Measurements from ENCODE around the gene CERT1.

CERT1 gene

GRCh38 chr5:75381456-75381855 is 130.0 kb downstream of the CERT1 start:
- no peak for DNase-seq

DNA sequence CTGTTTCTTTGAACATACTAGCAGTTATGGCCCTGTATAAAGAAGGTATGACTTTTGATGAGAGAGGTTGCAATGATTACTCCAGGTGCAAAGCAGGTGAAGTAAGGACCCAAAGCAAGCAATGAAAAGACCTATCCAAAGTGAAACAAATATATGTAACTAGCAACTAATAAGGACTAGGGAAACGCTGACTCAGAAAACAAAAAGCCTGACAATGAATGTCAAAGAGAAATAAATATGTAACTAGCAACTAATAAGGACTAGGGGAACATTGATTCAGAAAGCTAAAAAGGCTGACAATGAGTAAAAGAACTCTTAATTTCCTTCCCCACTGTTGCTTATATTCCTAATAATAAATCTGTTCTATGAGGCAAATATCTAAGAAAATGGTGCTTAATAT is 131.3 kb downstream of the CERT1 start:
- no peak for DNase-seq

DNA sequence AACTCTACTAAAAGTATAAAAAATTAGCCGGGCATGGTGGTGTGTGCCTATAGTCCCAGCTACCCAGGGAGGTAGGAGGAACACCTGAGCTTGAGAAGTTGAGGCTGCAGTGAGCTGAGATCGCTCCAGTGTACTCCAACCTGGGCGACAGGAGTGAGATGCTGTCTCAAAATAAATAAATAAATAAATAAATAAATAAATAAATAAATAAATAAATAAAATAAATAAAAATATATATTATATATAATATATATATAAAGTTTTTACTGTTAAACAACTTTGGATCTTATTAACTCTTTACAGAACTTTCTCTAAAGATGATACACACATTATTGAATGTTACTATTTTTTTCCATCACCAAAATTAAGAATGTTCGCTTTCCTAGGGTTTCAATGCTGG is 136.0 kb downstream of the CERT1 start:
- DNase-seq: no peak

GRCh38 chr5:75374394-75374814 is 137.0 kb downstream of the CERT1 start:
- DNase-seq: no peak

- DNase-seq: no peak
Measured at GRCh38 chr5:75373862-75374261, 137.6 kb downstream of the CERT1 start.

- no peak for DNase-seq
Measured at GRCh38 chr5:75368391-75368790, 143.0 kb downstream of the CERT1 start.

- DNase-seq: no peak
Measured at GRCh38 chr5:75367401-75367800, 144.0 kb downstream of the CERT1 start.

GRCh38 chr5:75366787-75367186 is 144.6 kb downstream of the CERT1 start:
- no peak for DNase-seq

DNA sequence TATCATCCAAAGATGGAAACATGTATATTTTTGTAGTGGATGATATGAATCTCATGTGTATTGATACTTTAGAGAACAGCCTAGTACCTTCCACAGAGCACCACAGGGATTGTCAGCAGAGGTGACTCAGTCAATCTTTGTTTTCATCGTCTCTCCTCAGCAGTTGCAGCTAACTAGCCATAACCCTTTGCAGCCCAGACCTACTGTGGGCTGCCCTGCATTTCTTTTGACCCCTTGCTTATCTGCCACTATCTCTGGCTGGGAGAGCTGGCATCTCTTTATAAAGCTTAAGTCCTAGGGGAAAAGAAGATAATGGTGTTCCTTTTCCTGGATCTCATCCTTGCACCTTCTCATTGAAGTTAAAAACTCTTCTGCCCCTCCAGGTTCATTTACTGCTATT is 145.7 kb downstream of the CERT1 start:
- no peak for DNase-seq

DNA sequence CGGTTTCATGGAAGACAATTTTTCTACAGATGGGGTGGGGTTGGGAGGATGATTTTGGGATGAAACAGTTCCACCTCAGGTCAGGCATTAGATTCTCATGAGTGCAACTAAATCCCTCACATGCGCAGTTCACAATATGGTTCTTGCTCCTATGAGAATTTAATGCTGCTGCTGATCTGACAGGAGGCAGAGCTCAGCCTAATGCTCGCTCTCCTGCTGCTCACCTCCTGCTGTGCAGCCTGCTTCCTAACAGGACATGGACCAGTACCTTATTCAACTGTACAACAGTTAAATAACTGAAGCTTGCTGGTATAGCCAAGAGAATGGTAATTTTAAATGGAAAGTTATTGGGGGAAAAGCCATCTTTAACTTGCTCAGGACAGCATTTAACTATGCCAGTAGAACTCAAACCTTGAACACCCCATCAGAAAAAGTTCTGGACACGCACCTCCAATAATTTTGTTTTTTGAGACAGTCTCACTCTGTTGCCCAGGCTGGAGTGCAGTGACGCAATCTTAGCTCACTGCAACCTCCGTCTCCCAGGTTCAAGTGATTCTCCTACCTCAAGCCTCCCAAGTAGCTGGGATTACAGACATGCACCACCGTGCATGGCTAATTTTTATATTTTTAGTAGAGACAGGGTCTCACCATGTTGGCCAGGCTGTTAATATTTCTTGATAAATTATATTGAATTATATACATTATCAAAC is 146.7 kb downstream of the CERT1 start:
- DNase-seq: no peak

DNA sequence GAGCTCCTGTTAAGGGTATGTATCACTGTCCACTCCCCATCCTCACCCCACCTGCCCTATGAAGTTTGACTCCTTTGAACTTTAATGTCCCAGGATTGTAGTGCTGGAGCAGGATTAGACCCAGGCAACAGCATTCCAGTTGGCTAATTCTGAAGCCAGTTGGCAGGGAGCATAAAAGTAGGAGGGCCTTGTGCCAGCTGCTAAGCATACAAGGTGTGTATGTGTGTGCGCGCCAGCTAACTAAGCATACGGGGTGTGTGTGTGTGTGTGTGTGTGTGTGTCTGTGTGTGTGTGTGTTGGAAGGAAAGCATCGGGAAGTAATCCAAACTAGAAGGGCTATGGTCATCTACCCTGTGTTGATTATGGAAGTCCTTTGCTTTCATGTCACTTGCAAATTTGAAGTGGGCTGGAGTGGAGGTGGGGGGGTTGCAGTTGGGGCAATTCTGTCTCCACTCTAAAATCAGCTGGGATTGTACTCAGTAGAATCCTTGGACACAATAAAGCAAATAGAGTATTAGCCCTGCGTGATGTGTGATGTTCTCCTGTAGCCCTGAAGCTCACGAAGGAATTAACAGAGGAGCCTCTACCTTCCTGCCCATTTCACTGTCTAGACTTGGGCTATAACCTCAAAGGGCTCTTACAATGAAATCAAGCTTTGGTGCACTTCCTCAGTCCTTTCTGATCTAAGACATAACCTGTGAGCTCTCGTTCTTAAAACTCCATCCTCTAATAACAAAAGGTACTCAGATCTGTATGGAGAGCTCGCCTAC is 147.5 kb downstream of the CERT1 start:
- DNase-seq: peak; percentile 21

- DNase-seq: no peak
Measured at GRCh38 chr5:75363111-75363510, 148.3 kb downstream of the CERT1 start.

DNA sequence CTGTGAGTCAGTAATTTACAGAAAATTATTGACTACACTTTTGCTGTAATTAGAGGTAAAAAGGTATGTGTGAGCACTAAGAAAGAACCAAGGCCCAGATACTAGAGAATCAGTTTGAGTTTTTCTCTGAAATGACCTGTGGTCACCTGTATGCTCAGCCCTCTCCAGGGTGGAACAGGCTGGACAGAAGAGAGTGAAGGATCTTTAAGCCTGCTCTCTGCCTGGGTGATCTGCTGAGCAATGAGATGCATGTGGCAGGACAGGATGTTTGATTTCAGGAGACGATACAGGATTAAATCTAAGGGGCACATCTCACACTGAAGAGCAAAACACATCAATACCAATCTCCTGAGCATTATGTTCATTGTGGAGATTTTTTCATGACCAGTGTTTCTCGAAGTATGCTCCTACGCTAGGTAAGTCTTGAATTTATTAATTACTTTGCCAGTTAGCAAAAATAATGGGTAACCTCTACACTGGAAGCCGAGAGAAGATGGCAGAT is 148.9 kb downstream of the CERT1 start:
- DNase-seq: no peak

GRCh38 chr5:75361310-75361709 is 150.1 kb downstream of the CERT1 start:
- DNase-seq: no peak

GRCh38 chr5:75358117-75358516 is 153.3 kb downstream of the CERT1 start:
- no peak for DNase-seq

- DNase-seq: no peak
Measured at GRCh38 chr5:75356719-75357118, 154.7 kb downstream of the CERT1 start.

GRCh38 chr5:75355236-75355635 is 156.2 kb downstream of the CERT1 start:
- DNase-seq: no peak

DNA sequence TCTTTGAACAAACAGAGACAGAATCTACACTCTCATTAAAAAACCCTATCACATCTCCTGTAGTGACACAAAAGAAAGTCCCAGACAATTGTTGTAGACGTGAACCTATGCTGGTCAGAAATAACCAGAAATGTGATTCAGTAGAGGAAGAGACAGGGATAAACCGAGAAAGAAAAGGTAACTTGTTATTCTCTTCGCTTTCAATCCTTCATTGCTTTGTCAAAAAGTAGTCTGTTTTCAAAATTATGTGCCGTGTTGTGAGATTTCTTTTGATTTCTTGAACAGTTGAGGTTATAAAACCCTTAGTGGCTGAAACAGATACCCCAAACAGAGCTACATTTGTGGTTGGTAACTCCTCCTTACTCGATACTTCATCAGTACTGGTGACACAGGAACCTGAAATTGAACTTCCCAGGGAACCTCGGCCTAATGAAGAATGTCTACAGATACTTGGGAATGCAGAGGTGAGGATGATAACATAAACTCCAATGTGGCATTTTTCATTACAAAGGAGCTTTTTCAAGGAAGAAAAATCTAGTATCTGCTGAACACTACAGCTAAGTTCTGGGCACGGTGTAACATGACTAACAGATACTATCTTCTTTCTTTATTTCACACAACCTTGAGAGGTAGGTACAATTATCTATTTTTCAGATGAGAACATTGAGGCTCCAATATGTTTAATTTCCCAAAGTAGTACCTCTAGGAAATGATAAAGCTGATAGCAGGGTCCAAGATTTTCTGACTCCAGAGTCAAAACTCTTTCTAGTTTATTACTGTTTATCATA is 160.1 kb downstream of the CERT1 start:
- no peak for DNase-seq

GRCh38 chr5:75349663-75350062 is 161.8 kb downstream of the CERT1 start:
- DNase-seq: no peak

DNA sequence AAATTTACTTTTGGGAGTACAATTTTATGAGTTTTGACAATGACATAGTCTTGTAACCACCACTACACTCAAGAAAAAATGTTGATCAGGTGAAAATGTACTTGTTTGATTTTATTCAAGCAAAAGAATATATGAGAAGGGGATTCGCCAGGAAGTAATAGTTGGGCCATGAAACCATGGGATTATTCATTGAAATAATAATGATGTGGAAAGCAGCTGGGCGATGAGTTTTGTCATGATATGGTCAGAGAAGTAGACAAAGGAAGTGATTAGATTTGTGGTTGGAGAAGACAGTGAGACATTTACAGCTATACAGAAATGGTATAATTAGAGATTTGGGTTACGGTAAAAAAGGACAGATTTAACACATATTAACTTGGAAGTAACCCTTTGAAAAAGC is 163.2 kb downstream of the CERT1 start:
- DNase-seq: no peak

- DNase-seq: no peak
Measured at GRCh38 chr5:75342836-75343235, 168.6 kb downstream of the CERT1 start.

- no peak for DNase-seq
Measured at GRCh38 chr5:75341934-75342333, 169.5 kb downstream of the CERT1 start.

DNA sequence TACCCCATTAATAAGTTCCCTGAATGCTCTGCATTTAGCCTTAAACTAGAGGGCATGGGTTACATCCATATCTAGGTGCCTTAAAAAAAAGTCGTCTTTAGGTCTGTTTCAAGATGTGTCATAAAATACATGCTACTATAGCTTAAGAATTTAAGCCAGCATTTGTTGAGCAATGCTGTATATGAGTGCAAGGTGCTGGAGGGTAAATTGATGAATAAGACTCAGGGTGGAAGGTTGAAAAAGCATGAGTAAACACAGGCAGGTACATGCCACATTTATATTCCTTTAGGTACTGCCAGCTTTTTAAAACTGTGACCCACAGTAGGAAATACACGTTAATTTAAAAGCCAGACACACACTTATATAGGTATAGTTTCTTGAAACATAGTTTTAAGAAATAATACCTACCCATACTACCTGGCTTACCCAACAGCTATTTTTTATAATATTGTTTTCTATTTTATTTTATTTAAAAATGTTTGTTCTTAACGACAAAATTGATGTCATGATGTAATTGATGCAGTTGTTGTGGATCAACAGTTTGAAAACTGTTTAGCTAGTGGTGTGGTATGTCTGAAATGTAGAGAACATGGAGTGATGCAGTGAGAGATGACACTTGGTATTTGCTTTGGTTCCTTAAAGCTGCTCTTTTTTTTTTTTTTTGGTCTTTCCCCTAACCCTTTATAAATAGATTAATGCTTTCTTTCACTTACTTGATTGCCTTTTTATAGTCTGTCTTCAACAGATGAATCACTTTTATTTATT is 170.5 kb downstream of the CERT1 start:
- no peak for DNase-seq

Measured in NCI-H1105 treated with DMSO at 0.1 percent for 48 hours (cell line).